Endothelial cell of umbilical vein (primary cell): ENCODE results near the gene TXNRD3. TPM values are rescaled to one million over a fixed set of nuclear protein-coding genes. Genes with fewer than 3 reads are reported as not detected.

Source experiments
- BruUV-seq: library from RNA; stranded (reverse); fragments of 400-500 nt; replicated peaks from 2 replicates; lab custom pipeline; 2021; lab: Mats Ljungman, UMichigan
- CTCF ChIA-PET: fragments of 300-600, 350-600 bp; sonication (Branson Sonifier 250); formaldehyde crosslinking; loops from one replicate; lab custom pipeline; 2021; ENCODE audit warnings: antibody characterized with exemption, inconsistent platforms; lab: Charles Lee
- POLR2A ChIA-PET: fragments of 300-600, 350-600 bp; sonication (Branson Sonifier 250); formaldehyde crosslinking; loops from one replicate; lab custom pipeline; 2021; ENCODE audit warnings: antibody characterized with exemption, inconsistent platforms; lab: Charles Lee
- DNase-seq: peaks from one replicate; pipeline ENCODE4 v3.0.0-alpha.2; 2011; ENCODE audit warnings: low read depth, low spot score
- FAIRE-seq: peaks from 2 replicates; lab custom pipeline; 2011; peaks lifted over from hg19 to GRCh38; lab: Jason Lieb, UNC
- H2AFZ ChIP-seq: 2 replicates; pipeline ENCODE4 v1.6.0; 2012; ENCODE audit warnings: low read depth, low read length, control low read depth, inconsistent platforms
- H3K27ac ChIP-seq: 2 replicates; pipeline ENCODE4 v1.5.1; 2011; ENCODE audit warnings: low read depth, mild to moderate bottlenecking, control low read depth, low read length, moderate library complexity; ENCODE audit not compliant: insufficient read depth
- H3K27me3 ChIP-seq, 2 experiments: 2 replicates each; pipeline versions ENCODE4 v1.6.0 to v1.6.1; 2011; ENCODE audit warnings: low read length in 2 of 2, mixed read lengths in 1 of 2; ENCODE audit not compliant: control insufficient read depth in 2 of 2, insufficient read depth in 2 of 2
- H3K36me3 ChIP-seq, 2 experiments: 2 replicates in 1 of 2; 3 replicates in 1 of 2; pipeline ENCODE4 v1.5.1; 2011; ENCODE audit warnings: low read length in 2 of 2, mild to moderate bottlenecking in 1 of 2, moderate library complexity in 1 of 2; ENCODE audit not compliant: control insufficient read depth in 2 of 2, insufficient read depth in 2 of 2; ENCODE audit errors: extremely low read depth in 1 of 2
- H3K4me1 ChIP-seq: 3 replicates; pipeline ENCODE4 v1.5.1; 2011; ENCODE audit warnings: mild to moderate bottlenecking, low read length; ENCODE audit not compliant: control insufficient read depth, insufficient read depth; ENCODE audit errors: extremely low read depth
- H3K4me2 ChIP-seq: 2 replicates; pipeline ENCODE4 v1.6.1; 2011; ENCODE audit warnings: low read length, control low read depth, mixed read lengths; ENCODE audit not compliant: insufficient read depth
- H3K4me3 ChIP-seq, 3 experiments: fragments of 200-600 bp in 1 of 3; sonication (generic), shearing (Covaris generic) in 1 of 3; replicated peaks in 1 of 3; 2 replicates each; pipeline ENCODE4 v1.5.1; 2011 to 2016; ENCODE audit warnings: control low read depth in 3 of 3, low read length in 3 of 3, mild to moderate bottlenecking in 2 of 3, inconsistent platforms in 1 of 3, low read depth in 1 of 3, moderate library complexity in 1 of 3; ENCODE audit not compliant: insufficient read depth in 1 of 3
- H3K79me2 ChIP-seq: 2 replicates; pipeline ENCODE4 v1.6.0; 2012; ENCODE audit warnings: low read length, inconsistent platforms; ENCODE audit not compliant: control insufficient read depth, insufficient read depth
- H3K9ac ChIP-seq: replicated peaks from 2 replicates; pipeline ENCODE3; 2011; ENCODE audit warnings: low read length, control low read depth; ENCODE audit not compliant: insufficient read depth; ENCODE audit errors: extremely low read depth
- H3K9me1 ChIP-seq: replicated peaks from 3 replicates; pipeline ENCODE4 v1.6.0; 2011; ENCODE audit warnings: mild to moderate bottlenecking, low read length; ENCODE audit not compliant: control insufficient read depth, insufficient read depth; ENCODE audit errors: extremely low read depth
- H3K9me3 ChIP-seq: replicated peaks from 2 replicates; pipeline ENCODE4 v1.5.1; 2012; ENCODE audit warnings: low read length, inconsistent platforms; ENCODE audit not compliant: control insufficient read depth, insufficient read depth
- H4K20me1 ChIP-seq: replicated peaks from 2 replicates; pipeline ENCODE3; 2011; ENCODE audit warnings: mild to moderate bottlenecking, low read length; ENCODE audit not compliant: control insufficient read depth, insufficient read depth; ENCODE audit errors: extremely low read depth
- EZH2 ChIP-seq: IDR thresholded peaks from 2 replicates; pipeline ENCODE4 v1.6.1; 2012; ENCODE audit warnings: borderline replicate concordance, low read depth, mild to moderate bottlenecking, moderate library complexity, low read length, inconsistent platforms; ENCODE audit not compliant: severe bottlenecking
- FOS ChIP-seq: IDR thresholded peaks from 2 replicates; pipeline ENCODE4 v1.6.1; 2011; ENCODE audit warnings: mild to moderate bottlenecking, low read length, moderate library complexity, borderline replicate concordance; ENCODE audit not compliant: insufficient read depth
- GATA2 ChIP-seq: IDR thresholded peaks from 2 replicates; pipeline ENCODE4 v1.7.0; 2011; ENCODE audit warnings: low read depth, mild to moderate bottlenecking, moderate library complexity, mixed read lengths, low read length; ENCODE audit not compliant: insufficient read length, insufficient read depth
- JUN ChIP-seq: IDR thresholded peaks from 2 replicates; pipeline ENCODE4 v1.6.1; 2011; ENCODE audit warnings: borderline replicate concordance, low read depth; ENCODE audit not compliant: insufficient read length, insufficient read depth
- MYC ChIP-seq: IDR thresholded peaks from one replicate; pipeline ENCODE4 v1.6.1; 2011; ENCODE audit warnings: mild to moderate bottlenecking, low read depth, low read length
- POLR2A ChIP-seq: IDR thresholded peaks from 2 replicates; pipeline ENCODE4 v1.6.1; 2012; ENCODE audit warnings: low read depth, mild to moderate bottlenecking, control low read depth, low read length
- POLR2AphosphoS5 ChIP-seq: IDR thresholded peaks from 2 replicates; pipeline ENCODE4 v1.6.1; 2012; ENCODE audit warnings: low read depth, mild to moderate bottlenecking, control low read depth, low read length, moderate library complexity; ENCODE audit not compliant: insufficient read depth
- dilution Hi-C: fragments of 300-500 bp; cut with MboI; formaldehyde crosslinking; loops from one replicate; pipeline ENCODE4 v1.15.0; 2019; ENCODE audit warnings: low sequenced_read_pairs; ENCODE audit not compliant: extremely low pct_ligation_motif_present
- intact Hi-C: fragments of 100-400 bp; cut with micrococcal nuclease; formaldehyde crosslinking; loops from one replicate; pipeline ENCODE4 v1.10.0; 2022
- polyA plus RNA-seq, 4 experiments: library from polyadenylated mRNA; depleted of rRNA in 3 of 4; stranded (reverse) in 3 of 4; unstranded in 1 of 4; fragments of >200 nt; gene quantifications; 2 replicates each; pipeline versions ENCODE4 v1.2.1 to v1.2.3, GENCODE V29; 2011 to 2012; ENCODE audit warnings: missing spikeins in 1 of 4
- total RNA-seq: library from RNA; stranded (reverse); gene quantifications from 2 replicates; pipeline ENCODE4 v1.2.3, GENCODE V29; 2021
- TF ChIP-seq, protein P1 (sequence below), 2 donors: IDR thresholded peaks; 1 replicate in 1 of 2; 2 replicates in 1 of 2; pipeline ENCODE4 v1.5.1; 2011; ENCODE audit warnings: low read length in 2 of 2, mild to moderate bottlenecking in 2 of 2, moderate library complexity in 2 of 2, control low read depth in 1 of 2, inconsistent platforms in 1 of 2, low read depth in 1 of 2; ENCODE audit not compliant: insufficient read depth in 1 of 2; ENCODE audit errors: extremely low read depth in 1 of 2
- TF ChIP-seq, protein P2 (sequence below): IDR thresholded peaks from 2 replicates; pipeline ENCODE4 v1.6.1; 2011; ENCODE audit not compliant: insufficient read depth, insufficient read length

Gene TXNRD3
- total and polyA plus RNA-seq, 2 donors (not counting 3 experiments of a cell fraction or from before 2014, with no cell fraction given): 2.6 to 7.1 TPM

DNA sequence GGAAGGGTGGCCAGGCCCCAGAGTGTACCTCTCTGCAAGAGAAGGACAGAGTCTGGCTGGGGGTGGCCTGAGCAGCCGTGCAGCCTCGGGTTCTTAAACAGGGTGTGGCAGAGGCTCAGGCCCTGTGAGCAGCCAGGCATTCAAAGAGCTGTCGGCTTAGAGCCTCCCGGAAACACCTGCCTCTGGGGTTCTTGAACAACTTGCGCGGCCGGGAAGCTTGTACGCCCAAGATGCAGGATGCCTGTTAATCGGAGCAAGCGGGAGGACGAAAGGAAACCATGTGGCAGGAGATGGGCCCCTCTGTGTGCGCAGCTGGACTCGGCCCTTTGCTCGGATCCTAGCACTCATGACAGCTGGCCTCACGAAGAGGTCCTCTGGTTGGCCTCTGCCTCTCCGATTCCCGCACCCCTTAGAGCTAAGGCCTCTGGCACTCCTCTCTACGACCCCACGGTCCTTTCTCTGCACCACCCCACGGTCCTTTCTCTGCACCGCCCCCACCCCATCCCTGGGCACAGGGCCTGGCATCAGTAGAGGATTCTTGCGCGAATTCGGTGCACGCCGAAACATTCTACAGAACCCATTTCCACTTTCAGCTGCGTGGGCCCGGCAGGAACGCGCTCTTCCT is 23.9 kb upstream of the TXNRD3 start:
- BruUV-seq: no TSS peak

More for the DNA sequence above, 23.9 kb upstream of the TXNRD3 start:
- no peaks in the 10 kb centered on the region for H3K79me2 ChIP-seq
- intact Hi-C loops: loop anchor here (1.0 to 10.0 kb wide), 6 partner anchors 74 to 865 kb away; no protein-coding TSS in a partner anchor
- no peak overlapping the region for H3K4me2 ChIP-seq
- no peak overlapping the region for H3K4me3 ChIP-seq
- dilution Hi-C loops: no loop called here
- H3K27me3 ChIP-seq: peaks cover 6 to 30% of the 10 kb centered on the region in 2 experiments
- no peak overlapping the region for H3K27ac ChIP-seq
- no peaks in the 10 kb centered on the region for H3K9me1 ChIP-seq
- H4K20me1 ChIP-seq: no peaks in the 10 kb centered on the region
- DNase-seq: no peak
- no peaks in the 10 kb centered on the region for H3K9me3 ChIP-seq
- POLR2A ChIA-PET: no interaction called here
- H3K9ac ChIP-seq: no peak overlapping the region
- no peak overlapping the region for H2AFZ ChIP-seq
- TF ChIP-seq FOS (no peak), GATA2 (no peak), EZH2 (no peak), MYC (no peak), POLR2A (no peak), POLR2AphosphoS5 (no peak), JUN (no peak)
- TF ChIP-seq, protein P1, sequence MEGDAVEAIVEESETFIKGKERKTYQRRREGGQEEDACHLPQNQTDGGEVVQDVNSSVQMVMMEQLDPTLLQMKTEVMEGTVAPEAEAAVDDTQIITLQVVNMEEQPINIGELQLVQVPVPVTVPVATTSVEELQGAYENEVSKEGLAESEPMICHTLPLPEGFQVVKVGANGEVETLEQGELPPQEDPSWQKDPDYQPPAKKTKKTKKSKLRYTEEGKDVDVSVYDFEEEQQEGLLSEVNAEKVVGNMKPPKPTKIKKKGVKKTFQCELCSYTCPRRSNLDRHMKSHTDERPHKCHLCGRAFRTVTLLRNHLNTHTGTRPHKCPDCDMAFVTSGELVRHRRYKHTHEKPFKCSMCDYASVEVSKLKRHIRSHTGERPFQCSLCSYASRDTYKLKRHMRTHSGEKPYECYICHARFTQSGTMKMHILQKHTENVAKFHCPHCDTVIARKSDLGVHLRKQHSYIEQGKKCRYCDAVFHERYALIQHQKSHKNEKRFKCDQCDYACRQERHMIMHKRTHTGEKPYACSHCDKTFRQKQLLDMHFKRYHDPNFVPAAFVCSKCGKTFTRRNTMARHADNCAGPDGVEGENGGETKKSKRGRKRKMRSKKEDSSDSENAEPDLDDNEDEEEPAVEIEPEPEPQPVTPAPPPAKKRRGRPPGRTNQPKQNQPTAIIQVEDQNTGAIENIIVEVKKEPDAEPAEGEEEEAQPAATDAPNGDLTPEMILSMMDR (IDR thresholded peaks at IDR 0.05; ENCODE audit: extremely low read depth in 1 of 2, insufficient read depth in 1 of 2, low read depth in 1 of 2, low read length in 2 of 2): no peak
- TF ChIP-seq, protein P2, sequence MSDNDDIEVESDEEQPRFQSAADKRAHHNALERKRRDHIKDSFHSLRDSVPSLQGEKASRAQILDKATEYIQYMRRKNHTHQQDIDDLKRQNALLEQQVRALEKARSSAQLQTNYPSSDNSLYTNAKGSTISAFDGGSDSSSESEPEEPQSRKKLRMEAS: no peak
- CTCF ChIA-PET: interaction anchor here (0.6 to 7.2 kb wide), 12 partner anchors 19 to 1834 kb away, joined by 3 to 92 read pairs (median 3); no protein-coding TSS in a partner anchor
- H3K4me1 ChIP-seq: no peaks in the 10 kb centered on the region
- FAIRE-seq: no peak
- no peaks in the 10 kb centered on the region for H3K36me3 ChIP-seq
